Hepatocyte (in vitro differentiated cells): ENCODE results near the gene ATXN2.

Experiments used
- EZH2 ChIP-seq: fragments of 200-600 bp; sonication (generic); IDR thresholded peaks from 2 replicates; pipeline ENCODE4 v1.6.1; 2016; ENCODE audit warnings: antibody characterized with exemption, mild to moderate bottlenecking, borderline replicate concordance
- EZH2phosphoT487 ChIP-seq: fragments of 200-600 bp; sonication (generic); IDR thresholded peaks from one replicate; pipeline ENCODE4 v1.6.1; 2018; ENCODE audit warnings: antibody characterized with exemption, mild to moderate bottlenecking, low read depth, moderate library complexity; ENCODE audit not compliant: unreplicated experiment, severe bottlenecking
- TF ChIP-seq, protein P1 (sequence below): fragments of 200-600 bp; sonication (generic); IDR thresholded peaks from 2 replicates; pipeline ENCODE4 v1.5.1; 2016; ENCODE audit warnings: antibody characterized with exemption, mild to moderate bottlenecking; ENCODE audit not compliant: poor library complexity

GRCh38 chr12:111436811-111437210 is 162.3 kb downstream of the ATXN2 start:
- TF ChIP-seq EZH2 = no peak
- TF ChIP-seq, protein P1, sequence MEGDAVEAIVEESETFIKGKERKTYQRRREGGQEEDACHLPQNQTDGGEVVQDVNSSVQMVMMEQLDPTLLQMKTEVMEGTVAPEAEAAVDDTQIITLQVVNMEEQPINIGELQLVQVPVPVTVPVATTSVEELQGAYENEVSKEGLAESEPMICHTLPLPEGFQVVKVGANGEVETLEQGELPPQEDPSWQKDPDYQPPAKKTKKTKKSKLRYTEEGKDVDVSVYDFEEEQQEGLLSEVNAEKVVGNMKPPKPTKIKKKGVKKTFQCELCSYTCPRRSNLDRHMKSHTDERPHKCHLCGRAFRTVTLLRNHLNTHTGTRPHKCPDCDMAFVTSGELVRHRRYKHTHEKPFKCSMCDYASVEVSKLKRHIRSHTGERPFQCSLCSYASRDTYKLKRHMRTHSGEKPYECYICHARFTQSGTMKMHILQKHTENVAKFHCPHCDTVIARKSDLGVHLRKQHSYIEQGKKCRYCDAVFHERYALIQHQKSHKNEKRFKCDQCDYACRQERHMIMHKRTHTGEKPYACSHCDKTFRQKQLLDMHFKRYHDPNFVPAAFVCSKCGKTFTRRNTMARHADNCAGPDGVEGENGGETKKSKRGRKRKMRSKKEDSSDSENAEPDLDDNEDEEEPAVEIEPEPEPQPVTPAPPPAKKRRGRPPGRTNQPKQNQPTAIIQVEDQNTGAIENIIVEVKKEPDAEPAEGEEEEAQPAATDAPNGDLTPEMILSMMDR = no peak
- TF ChIP-seq EZH2phosphoT487 = no peak
